HG03469 (cell line): ENCODE data around the gene AMOTL2.

Source experiments
- ATAC-seq: cut with Tn5 transposase; IDR thresholded peaks from one replicate; pipeline ENCODE4 v1.9.1; 2021; ENCODE audit warnings: mild to moderate bottlenecking, moderate library complexity, moderate number of reproducible peaks; ENCODE audit not compliant: unreplicated experiment

AMOTL2 gene

DNA sequence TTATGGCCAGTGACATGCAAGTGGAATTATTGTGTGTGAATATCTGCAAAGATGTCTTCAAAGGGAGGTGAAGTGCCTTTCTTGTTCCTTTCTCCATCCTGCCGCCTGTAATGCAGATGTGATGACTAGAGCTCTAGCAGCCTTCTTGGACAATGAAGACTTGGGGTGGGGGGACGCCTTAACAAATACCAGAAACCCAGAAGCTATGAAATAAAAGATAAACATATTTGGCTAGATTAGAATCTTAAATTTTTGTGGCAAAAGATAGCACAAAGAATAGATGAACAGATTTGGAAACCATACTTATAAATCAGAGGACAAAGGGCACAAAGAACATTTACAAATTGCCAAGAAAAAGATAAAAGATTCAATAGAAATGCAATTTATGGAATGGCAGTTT lies 56.1 kb downstream of the AMOTL2 start:
- no peak for ATAC-seq

DNA sequence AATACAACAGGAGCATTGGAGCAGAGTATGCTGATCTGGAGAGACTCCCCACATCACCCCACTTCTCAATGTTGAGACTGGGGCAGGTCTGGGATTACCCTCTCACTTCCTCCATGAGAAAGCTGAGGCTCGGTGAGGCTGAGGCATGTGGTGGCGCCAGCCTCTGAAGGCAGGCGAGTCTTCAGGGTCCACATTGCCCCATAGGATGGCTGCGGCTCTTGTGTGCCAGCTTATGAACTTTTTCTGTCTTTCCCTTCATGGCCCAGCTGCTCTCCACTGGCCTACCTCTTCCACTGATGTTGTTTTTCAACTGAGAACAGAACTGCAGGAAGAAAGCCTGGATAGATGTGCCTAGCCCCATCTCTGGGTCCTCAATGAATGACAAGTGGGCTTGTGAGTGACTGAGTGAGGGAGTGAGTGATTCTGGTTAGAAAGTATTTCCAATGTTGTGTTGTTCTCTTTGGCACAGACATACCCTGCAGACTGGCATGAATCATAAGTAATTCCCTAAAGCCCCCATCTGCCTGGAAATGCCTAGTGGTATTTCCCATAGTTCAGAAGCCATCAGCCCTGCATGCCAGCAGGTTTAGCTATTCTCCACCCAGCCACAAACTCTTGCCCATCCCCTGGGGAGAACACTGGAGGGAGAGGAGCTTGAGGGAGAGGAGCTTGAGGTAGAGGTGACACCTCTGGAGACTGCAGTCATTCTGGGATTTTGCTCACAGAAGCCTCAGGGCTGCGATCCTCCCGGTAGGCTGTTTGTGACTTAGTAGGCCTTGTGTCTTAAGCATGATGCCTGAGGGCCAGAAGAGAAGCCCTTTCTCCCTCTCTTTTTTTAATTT lies 56.9 kb downstream of the AMOTL2 start:
- no peak for ATAC-seq

DNA sequence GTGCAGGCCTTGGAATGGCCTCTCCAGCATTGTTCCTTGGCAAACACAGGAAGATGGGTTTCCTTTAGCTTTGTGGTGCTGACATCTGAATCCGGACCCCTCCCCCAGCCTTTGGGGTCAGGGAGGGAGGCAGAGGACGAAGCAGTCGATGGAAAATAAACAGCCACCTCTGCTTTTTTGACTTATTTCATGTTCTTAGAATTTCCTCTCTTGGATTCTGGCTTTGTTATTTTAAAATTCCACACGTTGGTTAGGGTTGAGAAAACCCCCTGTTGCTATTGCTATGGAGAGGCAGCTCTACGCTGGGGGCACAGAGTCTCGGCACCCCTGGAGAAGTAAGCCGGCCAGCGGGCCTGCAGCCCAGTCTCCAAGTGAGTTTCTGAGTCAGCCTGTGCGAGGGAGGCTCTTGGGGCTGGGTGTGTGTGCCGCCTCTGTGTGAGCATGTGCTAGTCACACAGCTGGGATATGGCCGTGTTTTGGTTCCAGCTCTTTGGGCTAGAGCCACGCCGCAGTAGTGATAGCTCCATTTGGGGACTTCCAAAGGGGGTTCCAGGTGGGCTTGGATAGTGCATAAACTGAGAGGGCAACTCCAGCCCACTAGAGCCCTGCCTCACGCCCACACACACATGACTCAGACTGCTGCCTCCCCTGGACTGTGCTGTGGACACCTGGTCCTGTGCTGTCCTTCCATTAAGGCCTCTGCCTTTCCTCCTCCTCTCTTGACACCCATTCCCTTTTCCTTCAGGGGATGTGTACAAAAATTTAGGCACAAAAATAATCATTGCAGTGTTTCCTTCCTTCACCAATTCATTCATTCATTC lies 58.8 kb downstream of the AMOTL2 start:
- ATAC-seq: no peak

DNA sequence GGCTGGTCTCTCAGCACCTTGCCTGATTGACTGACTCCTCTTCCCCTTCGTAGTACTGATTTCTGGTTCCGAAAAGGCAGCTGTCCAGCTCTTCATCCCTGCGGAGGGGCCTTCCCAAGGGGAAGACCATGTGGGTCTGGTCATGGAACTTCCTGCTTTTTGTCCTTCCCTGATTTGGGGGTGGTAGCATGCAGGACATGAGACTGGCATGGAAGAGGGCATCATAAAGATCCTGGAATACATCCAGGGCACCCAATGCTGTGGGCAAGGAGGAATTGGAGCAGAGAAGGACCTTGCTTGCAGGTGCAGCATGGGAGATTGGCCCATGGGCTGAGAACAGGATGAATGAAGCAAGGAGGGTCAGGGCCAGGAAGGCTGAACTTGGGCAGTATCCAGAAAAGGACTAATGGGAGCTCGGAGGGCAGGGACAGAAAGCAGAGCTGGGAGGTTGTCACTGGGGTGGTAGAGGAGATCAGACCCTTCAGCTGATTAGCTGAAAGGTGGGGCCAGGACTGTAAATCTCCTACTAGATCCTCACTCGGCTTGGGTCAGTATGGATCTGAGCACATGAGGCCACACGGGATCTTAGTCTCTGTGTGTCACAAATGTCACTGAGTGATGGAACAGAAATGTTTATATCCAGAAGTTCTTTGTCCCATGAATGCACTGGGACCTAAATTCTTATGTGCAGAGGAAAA lies 59.5 kb downstream of the AMOTL2 start:
- ATAC-seq: no peak

GRCh38 chr3:134313847-134314587 lies 60.2 kb downstream of the AMOTL2 start:
- no peak for ATAC-seq

DNA sequence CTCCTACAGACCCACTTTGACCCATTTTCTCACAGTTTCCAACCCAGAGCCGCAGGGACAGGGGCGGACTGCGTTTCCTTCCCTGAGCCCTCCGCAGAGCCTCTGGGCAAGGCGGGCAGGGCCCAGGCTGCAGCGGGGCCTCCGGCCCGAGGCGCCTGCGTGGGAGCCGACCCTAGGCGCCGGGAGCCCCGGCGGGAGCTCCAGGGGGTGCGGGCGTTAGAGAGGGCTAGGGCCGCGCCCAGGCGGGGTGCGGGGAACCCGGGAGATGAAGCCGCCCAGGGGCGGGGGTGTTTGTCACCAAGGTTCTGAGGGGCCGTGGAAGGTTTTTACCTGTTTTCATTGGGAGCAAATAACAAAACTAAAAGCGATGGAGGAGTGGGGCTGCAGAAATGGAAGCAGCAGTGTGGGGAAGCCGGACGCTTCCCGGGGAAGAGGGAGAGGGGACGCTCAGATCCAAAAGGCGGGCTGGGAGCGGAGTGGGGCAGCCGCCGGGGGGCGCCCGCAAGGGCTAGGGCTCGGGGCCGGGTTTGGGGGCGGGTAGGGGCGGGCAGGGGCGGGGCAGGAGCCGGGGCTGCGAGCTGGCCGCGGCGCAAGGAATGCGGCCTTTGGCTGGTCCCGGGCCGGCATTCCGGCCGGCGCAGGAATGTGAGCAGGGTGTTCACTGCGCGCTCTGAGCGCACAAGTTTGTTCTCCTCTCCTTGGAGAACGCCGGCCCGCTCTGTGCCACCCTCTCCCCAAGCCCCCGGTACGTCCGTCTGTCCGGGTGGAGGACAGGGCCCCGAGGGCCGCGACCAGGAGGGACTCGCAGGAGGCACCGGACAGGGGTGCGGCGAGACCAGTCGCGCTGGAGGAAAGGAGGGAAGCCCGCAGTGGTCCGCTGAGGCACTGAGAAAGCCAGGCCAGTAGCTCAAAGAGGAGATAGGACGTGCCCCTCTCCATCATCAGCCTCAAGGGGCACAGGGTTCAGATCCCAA lies 61.1 kb downstream of the AMOTL2 start:
- ATAC-seq: no peak

GRCh38 chr3:134312072-134312872 lies 62.0 kb downstream of the AMOTL2 start:
- ATAC-seq: no peak

- no peak for ATAC-seq
Measured at GRCh38 chr3:134311693-134312071, 62.6 kb downstream of the AMOTL2 start.

DNA sequence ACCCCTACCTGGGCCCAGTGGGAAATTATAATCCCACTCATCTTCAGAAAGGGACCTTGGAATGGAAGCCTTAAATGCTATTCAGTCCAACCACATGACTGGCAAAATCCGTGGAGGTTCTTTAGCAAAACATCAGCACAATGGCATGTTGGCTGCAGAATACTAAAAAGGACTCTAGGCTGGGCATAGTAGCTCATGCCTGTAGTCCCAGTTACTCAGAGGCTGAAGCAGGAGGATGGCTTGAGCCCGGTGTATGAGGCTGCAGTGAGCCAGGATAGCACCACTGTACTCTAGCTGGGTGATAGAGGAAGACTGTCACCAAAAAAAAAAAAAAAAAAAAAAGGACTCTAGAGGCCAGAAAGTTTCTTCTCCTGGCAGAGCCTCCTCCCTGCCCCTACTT lies 63.0 kb downstream of the AMOTL2 start:
- ATAC-seq: no peak

- ATAC-seq: no peak
Measured at GRCh38 chr3:134309987-134310700, 64.1 kb downstream of the AMOTL2 start.

GRCh38 chr3:134308350-134308891 lies 65.8 kb downstream of the AMOTL2 start:
- no peak for ATAC-seq

DNA sequence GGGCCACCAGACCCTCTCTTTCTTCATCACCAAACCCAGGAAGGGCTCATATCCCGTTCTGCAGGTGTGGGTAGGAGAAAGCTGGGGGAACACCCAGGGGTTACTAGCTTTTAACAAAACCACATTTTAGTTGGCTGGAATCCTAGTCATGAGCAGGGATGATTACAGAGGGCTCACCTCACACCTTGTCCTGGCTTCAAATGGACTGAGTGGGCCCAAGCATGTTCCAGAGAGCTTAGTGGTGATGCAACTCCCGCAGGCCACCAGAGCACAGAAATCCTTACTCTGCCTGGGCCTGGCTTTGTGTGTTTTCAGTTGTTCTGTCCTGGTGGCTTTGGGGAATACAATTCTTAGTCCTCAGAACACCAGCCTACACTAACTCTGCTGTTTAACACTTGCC lies 66.8 kb downstream of the AMOTL2 start:
- ATAC-seq: no peak

- ATAC-seq: no peak
Measured at GRCh38 chr3:134306320-134306719, 67.9 kb downstream of the AMOTL2 start.
